Body of pancreas (tissue), 4 donors: ENCODE data around the gene ULBP1.

Source experiments
- CTCF ChIP-seq, 7 experiments: fragments of 450-650 bp in 4 of 7; fragments of 200-600 bp in 3 of 7; sonication (generic) in 3 of 7; IDR thresholded peaks; one replicate each; pipeline ENCODE4 v1.5.1; 2016 to 2019; ENCODE audit warnings: antibody characterized with exemption in 7 of 7
- POLR2A ChIP-seq, 3 donors: fragments of 450-650 bp; IDR thresholded peaks; one replicate each; pipeline ENCODE4 v1.6.1; 2016; ENCODE audit warnings: antibody characterized with exemption in 3 of 3, mild to moderate bottlenecking in 2 of 3

- TF ChIP-seq CTCF (IDR thresholded peaks at IDR 0.05) (no peak), POLR2A (IDR thresholded peaks at IDR 0.05) (no peak)
Measured at GRCh38 chr6:149951096-149951495, 12.6 kb upstream of the ULBP1 start.
